SJCRH30 (cell line): ENCODE data around the gene FAM170B. TPM values are rescaled to one million over a fixed set of nuclear protein-coding genes. Genes with fewer than 3 reads are reported as not detected.

Experiments used
- DNase-seq, 2 experiments: peaks; one replicate each; pipeline ENCODE4 v3.0.0-alpha.2; 2015 to 2020
- H3K27ac ChIP-seq: fragments of 250-450 bp; sonication (Bioruptor Pico); 2 replicates; pipeline ENCODE4 v1.5.1; 2020; ENCODE audit warnings: mild to moderate bottlenecking, moderate library complexity
- H3K27me3 ChIP-seq: fragments of 250-450 bp; sonication (Bioruptor Pico); 2 replicates; pipeline ENCODE4 v1.5.1; 2020; ENCODE audit warnings: mild to moderate bottlenecking, moderate library complexity
- H3K36me3 ChIP-seq: fragments of 250-450 bp; sonication (Bioruptor Pico); 2 replicates; pipeline ENCODE4 v1.5.1; 2020; ENCODE audit warnings: mild to moderate bottlenecking, moderate library complexity
- H3K4me1 ChIP-seq: fragments of 250-450 bp; sonication (Bioruptor Pico); 2 replicates; pipeline ENCODE4 v1.5.1; 2020; ENCODE audit warnings: mild to moderate bottlenecking, moderate library complexity
- H3K4me3 ChIP-seq: fragments of 250-450 bp; sonication (Bioruptor Pico); 2 replicates; pipeline ENCODE4 v1.5.1; 2020; ENCODE audit warnings: mild to moderate bottlenecking, moderate library complexity
- H3K9me3 ChIP-seq: fragments of 250-450 bp; sonication (Bioruptor Pico); replicated peaks from 2 replicates; pipeline ENCODE4 v1.5.1; 2020; ENCODE audit warnings: mild to moderate bottlenecking, moderate library complexity
- total RNA-seq: library from RNA; depleted of rRNA; stranded (reverse); fragments of >200 nt; shearing (Covaris generic); gene quantifications from 2 replicates; pipeline ENCODE4 v1.2.3, GENCODE V29; 2014; rRNA removed

FAM170B gene
- total RNA-seq = not detected in 2 replicates

DNA sequence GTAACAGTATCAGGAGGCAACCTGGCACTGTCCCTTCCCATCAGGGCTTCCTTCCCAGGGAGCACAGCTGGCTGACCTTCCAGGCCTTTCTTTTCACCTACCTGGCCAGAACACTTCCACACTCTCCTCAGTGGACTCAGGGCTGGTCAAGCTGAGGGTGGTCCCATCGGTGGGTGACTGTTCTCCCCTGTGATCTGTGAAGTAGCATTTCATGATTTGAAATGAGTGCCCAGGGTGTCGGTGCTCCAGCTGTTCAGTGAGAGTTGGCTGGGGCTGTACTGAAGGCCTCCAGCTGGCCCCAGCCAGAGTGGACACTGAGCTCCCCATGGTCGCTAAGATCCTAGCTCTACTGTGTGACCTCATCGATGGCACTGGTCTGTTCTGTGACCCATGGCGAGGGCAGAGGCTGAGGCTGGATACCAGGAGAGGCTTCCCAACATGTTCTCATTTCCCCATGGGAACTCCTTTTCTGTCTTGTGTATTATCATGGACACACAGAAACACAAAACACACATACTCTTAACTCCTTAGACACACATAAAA is at the start of gene FAM170B:
Gene FAM170B, minus strand, starts transcription at position 316 of the 543 bp plus-strand sequence. Its CDS starts 103 bp downstream, at position 213.
- Histone ChIP-seq H3K9me3 (no peaks in the 10 kb centered on the region), H3K27ac (no peak within 1 kb of the TSS), H3K4me1 (peaks cover 20% of the 10 kb centered on the region), H3K27me3 (no peaks in the 10 kb centered on the region), H3K36me3 (no peaks in the 10 kb centered on the region), H3K4me3 (no peak within 1 kb of the TSS)
- DNase-seq = no peak

DNA sequence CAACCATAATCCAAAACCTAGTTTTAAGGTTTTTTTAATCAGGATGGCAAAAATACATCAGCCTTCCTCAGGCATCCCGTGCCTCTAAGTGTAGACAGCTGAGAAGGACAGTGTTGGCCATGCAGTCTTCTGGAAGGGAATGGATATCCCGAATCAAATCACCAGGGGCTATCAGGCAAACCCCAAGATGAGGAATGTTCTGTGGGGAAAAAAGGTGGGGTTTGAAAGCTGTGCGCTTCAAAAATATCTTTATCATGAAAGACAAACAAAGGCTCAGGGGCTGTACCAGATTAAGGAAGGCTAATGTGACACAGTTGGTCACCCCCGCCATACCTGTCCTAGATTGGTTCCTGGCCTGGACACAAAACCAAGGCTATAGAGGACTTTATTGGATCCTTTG is 49.0 kb upstream of the FAM170B start:
- Histone ChIP-seq H3K9me3 (no peaks in the 10 kb centered on the region), H3K4me1 (no peaks in the 10 kb centered on the region), H3K27ac (no peak overlapping the region), H3K27me3 (no peaks in the 10 kb centered on the region), H3K4me3 (no peak overlapping the region), H3K36me3 (no peaks in the 10 kb centered on the region)
- no peak for DNase-seq

DNA sequence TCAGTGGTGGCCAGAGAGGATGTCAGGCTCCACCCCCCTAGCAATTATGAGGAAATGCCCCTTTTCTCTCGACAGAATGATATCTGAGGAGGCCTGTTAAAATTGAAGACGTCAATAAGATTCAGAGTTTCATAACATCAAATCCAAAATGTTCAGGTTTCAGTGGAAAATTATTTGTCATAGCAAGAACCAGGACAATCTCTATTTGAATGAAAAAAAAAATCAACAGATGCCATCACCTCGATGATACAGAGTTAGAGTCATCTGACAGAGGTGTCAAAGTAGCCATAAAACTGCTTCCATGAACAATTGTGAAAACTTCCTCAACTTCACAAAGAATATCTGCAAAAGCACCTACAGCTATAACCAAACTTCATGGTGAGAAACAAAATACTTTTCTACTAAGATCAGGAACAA is 46.6 kb upstream of the FAM170B start:
- Histone ChIP-seq H3K9me3 (no peaks in the 10 kb centered on the region), H3K27ac (no peak overlapping the region), H3K27me3 (no peaks in the 10 kb centered on the region), H3K4me3 (no peak overlapping the region), H3K4me1 (no peaks in the 10 kb centered on the region), H3K36me3 (no peaks in the 10 kb centered on the region)
- no peak for DNase-seq

DNA sequence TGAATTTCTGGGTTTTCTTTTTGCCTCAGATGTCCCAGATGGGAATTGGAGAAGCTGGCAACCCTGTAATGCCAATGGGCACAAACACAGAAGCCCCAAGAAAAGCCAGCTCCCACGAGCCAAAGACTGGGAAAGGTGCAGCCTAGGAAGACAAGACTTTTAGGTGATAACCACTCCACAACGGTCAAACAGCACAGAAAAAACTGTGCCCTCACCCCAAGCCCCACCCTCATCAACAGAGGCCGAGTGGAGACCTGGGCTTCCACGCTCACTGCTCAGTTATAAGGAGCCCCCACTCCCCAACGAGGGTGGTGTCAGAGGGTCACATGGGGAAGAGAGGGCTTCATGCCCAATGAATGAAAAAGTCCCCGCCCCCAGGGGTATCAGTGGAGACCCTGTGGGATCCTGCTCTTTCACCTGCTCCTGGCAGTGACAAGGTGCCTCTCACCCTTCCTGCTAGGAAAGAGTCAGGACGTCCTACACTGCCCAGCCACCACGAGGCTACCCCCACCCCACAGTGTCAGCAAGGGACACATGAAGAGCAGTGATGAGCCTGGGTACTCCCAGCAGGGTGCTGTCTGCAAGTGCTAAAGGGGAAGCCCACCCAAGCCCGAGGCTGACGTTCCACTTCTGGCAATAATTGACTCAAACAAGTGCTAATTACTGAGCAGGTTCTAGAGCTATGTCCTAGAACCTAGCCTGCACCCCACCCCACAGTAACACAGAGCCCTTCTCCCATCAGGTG is 46.0 kb upstream of the FAM170B start:
- Histone ChIP-seq H3K36me3 (no peaks in the 10 kb centered on the region), H3K4me1 (no peaks in the 10 kb centered on the region), H3K27me3 (no peaks in the 10 kb centered on the region), H3K4me3 (no peak overlapping the region), H3K27ac (no peak overlapping the region), H3K9me3 (no peaks in the 10 kb centered on the region)
- no peak for DNase-seq

DNA sequence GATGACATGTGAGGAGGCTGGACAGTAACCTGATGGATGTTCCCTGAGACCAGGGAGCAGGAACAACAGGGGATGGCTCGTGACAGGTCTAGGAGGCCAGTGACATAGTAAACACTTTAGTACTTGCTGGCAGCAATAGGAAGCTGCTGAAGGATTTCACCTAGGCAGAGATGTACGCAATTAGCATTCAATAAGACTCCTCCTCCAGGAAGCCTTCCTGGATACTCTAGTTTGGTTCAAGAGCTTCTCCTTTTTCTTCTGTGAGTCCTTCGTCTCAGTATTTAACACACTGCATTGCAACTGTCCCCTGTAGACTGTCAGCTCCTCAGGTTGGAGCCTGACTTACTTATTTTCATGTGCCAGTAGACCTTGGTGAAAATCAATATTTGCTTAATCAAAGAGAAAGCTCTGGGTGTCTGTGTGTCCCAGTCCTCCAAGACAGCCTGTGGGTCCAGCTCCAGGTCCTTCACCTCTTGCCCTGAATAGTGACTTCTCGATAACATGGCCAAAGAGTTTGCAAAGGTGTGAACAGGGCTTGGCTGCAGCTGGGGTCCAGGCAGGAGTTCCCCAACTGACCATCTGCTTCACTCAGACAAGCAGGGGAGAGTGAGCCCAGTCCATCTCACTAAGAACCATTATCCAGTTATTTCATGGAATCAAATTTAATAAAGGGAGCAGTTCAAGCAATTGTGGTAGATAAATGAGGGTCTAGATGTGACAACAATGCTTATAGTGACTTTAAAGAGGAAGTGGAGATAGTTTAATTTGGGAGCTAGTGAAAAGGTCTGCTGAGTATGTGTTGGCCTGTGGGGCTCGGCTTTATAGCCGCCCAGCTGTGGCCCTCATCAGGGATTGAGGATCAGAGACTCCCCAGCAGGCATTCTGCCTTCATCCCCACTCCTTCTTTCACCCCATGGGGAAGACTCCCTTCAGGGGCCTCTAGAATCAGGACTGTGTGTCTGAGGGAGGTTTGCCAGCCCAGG is 45.0 kb upstream of the FAM170B start:
- H3K9me3 ChIP-seq = no peaks in the 10 kb centered on the region
- no peak overlapping the region for H3K27ac ChIP-seq
- H3K4me3 ChIP-seq = no peak overlapping the region
- no peaks in the 10 kb centered on the region for H3K36me3 ChIP-seq
- no peaks in the 10 kb centered on the region for H3K4me1 ChIP-seq
- no peak for DNase-seq
- no peaks in the 10 kb centered on the region for H3K27me3 ChIP-seq

DNA sequence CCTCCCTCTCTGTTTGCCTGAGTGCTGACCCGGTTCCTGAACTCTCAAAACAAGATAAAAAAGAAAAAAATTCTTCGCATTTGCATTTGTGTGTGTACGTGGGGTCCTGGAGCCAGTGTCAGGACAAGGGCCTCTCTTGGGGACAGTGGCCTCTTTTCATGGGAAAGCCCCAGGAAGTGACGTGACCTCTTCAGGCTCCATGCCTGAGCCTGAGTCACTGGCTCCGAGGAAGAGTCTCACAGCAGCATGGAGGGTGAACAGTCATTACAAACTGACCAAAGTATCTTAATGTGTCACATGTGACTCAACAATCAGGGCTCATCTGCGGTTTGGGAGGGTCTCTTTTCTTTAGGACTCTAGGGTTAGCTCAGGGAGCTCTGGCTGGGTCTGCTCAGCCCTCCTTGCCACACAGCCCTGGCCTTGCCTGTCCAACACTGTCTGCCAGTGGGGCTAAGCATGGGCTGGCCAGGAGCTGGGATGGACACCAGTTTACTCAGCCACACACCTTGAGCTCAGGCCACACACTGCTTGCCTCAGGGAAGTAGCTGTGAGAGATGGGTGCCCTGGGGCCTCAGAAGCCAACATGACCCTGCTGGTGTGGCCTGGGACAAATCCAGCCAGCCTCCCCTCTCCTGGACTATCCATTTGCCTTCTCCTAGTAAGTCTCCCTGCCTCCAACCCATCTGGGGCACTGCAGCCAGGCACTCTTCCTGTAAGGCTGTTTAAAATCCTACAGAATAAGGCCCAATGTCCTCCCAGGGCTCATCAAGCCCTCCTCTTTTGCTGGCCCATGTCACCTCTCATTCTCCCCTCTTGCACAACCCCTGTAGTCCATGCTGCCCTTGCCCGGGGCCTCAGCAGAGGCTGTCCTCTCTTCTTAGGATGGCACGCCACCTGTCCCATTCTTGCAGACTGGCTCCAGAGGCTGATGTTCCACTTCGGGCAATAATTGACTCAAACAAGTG is 43.9 kb upstream of the FAM170B start:
- DNase-seq = peak in 1 of 2 experiments; percentile 23
- Histone ChIP-seq H3K9me3 (no peaks in the 10 kb centered on the region), H3K27me3 (no peaks in the 10 kb centered on the region), H3K36me3 (no peaks in the 10 kb centered on the region), H3K27ac (no peak overlapping the region), H3K4me1 (no peaks in the 10 kb centered on the region), H3K4me3 (no peak overlapping the region)

DNA sequence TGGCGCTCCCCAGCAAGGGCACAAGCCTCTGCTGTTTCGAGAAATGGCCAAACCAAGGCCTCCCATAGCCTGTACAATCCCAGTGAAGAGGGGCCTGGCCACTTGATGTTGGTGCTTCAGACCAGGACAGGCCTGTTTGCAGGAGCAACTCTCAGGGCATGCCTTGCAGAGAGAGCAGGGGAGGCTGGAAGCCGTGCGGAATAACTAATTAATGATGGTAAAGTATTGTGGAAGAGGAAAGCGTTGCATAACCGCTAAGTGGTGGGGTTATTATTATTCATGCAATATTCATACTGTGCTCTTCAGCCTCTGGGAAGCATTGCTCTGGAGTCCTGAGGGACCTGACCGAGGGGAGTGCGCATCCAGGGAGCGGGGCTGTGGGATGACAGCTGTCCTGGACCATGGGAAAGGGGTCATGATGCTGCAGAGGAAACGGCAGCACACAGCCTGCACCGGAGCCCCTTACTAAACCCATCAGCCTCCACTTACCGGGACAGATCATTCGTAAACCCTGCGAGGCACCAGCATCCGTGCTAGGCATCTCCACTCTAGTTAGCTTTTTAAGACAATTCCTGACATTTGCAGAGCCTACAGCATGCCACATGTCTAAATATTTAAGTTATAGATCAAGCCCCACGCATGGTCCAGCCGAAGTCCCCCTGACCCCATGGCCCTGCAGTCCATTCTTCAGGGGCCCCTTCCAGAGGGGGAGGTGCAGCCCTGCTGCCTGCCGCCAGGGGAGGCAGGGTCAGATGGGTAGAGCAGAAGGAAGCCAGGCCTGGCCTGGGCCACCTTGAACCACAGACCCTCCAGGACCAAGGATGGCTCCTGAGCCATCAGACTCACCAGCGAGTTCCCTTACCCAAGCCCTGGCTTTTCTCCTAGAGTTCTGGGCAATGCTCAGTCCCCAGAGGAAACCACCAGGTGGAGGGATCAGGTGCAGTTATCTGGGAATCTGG is 42.8 kb upstream of the FAM170B start:
- no peaks in the 10 kb centered on the region for H3K9me3 ChIP-seq
- no peaks in the 10 kb centered on the region for H3K36me3 ChIP-seq
- no peaks in the 10 kb centered on the region for H3K4me1 ChIP-seq
- H3K27ac ChIP-seq = no peak overlapping the region
- H3K27me3 ChIP-seq = no peaks in the 10 kb centered on the region
- no peak overlapping the region for H3K4me3 ChIP-seq
- no peak for DNase-seq

DNA sequence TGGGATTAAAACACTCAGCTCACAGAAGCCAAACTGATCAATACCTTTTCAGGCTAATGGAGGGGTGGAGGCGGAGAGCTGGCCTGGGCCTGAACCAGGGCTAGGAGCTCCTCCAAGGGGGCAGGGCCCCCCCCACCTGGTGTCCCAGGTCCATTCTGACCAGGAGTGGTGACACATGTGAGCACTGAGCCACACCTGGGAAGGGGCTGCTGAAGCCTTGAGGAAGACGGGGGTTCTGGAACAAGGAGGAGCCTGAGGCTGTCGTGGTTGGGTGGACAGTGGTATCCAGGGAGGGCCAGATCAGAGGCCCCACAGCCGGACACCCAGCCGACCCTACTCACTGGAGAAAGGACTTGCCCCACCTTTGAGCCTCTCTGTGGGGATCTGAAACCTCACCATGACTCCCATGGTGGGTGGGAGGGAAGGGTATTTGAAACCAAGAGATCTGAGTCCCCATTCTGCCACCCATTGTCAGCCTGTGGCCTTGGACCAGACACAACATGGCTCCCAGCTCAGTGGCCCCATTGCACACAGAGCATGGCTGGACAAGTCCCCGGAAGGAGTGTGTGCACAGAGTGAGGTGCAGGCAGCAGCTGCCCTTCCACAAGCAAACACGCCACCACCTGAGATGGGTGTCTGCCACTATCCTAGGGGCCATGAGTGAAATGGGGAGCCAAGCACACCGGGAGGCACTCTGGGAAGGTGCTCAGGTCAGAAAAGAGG is 41.9 kb upstream of the FAM170B start:
- Histone ChIP-seq H3K27me3 (no peaks in the 10 kb centered on the region), H3K9me3 (no peaks in the 10 kb centered on the region), H3K4me1 (no peaks in the 10 kb centered on the region), H3K36me3 (no peaks in the 10 kb centered on the region), H3K27ac (no peak overlapping the region), H3K4me3 (no peak overlapping the region)
- DNase-seq = no peak

DNA sequence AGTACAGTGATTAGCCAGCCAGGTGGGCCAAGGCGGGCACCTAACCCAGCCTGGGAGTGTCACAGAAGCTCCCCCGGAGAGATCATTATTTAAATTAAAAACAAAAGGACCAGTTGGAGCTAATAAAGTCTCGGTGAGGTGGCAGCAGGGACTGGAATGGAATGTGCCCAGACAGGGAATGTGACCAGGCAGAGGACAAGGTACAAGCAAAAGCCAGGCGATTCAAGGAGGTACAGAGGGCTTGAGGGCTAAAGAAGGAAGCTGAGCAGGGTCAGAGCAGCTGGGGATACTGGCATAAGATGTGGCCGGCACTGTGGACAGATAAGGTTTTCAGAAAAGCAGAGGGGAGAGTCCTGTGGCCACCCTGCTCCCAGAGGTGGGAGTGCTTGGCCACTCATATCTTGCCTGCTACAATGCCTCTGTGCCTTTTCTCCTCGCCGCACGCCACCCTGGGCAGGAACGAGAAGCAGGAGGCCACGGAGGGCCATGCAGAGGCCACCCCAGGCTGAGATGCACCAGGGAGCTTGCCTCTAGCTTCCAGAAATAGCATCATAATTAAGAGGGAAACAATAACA is 41.2 kb upstream of the FAM170B start:
- DNase-seq = no peak
- H3K4me3 ChIP-seq = no peak overlapping the region
- no peaks in the 10 kb centered on the region for H3K9me3 ChIP-seq
- H3K27ac ChIP-seq = no peak overlapping the region
- no peaks in the 10 kb centered on the region for H3K27me3 ChIP-seq
- H3K36me3 ChIP-seq = no peaks in the 10 kb centered on the region
- H3K4me1 ChIP-seq = no peaks in the 10 kb centered on the region

DNA sequence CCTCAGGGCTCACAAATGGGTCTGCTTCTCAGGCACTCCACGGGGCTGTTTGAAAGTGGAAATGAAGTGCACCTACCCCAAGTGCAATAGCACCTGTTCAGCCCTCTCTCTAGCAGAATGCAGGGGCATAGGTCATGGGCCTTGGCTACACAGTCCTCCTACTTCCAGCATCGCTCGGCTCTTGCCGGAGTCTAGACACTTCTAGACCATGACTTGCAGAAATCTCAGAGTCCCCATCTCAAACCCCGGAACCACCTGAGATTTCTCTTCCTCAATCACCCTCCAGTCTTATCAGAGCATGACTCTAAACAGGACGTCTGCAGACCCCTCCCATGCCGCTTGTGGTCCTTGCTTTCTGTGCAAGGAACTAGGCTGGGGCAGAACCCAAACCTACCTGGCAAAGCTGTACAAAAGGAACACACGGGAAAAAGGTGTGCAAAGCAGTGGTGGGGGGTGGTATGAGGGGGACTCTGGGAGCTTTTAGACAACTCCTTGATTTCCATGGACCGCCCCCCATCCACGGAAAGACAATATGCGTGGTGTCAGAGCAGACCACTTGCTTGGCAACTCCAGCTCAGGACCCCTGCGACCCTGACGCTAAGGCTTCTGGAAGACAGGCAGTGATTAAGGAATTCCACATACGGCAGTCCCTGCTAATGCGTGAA is 40.6 kb upstream of the FAM170B start:
- Histone ChIP-seq H3K9me3 (no peaks in the 10 kb centered on the region), H3K4me3 (no peak overlapping the region), H3K4me1 (no peaks in the 10 kb centered on the region), H3K36me3 (no peaks in the 10 kb centered on the region), H3K27ac (no peak overlapping the region), H3K27me3 (no peaks in the 10 kb centered on the region)
- DNase-seq = no peak

DNA sequence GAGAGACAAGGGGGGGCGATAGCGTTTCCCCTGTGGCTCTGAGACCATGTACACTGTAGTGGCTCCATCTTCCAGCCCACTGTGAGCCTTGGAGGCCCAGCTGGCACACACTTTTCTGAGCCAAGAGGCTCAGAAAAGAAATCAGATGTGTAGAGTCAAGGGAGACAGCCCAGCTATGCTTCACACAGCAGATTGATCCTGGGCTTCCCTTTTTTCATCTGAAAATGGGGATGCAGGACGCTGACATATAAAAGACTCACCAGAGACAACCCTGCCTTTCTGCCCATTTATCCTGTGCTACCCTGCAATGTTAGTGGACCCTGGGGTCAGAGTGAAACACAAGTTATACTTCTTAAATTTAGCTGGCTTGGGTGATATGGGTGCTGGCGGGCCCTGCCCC is 40.0 kb upstream of the FAM170B start:
- DNase-seq = no peak
- no peaks in the 10 kb centered on the region for H3K4me1 ChIP-seq
- H3K27me3 ChIP-seq = no peaks in the 10 kb centered on the region
- H3K4me3 ChIP-seq = no peak overlapping the region
- H3K9me3 ChIP-seq = no peaks in the 10 kb centered on the region
- no peaks in the 10 kb centered on the region for H3K36me3 ChIP-seq
- H3K27ac ChIP-seq = no peak overlapping the region

DNA sequence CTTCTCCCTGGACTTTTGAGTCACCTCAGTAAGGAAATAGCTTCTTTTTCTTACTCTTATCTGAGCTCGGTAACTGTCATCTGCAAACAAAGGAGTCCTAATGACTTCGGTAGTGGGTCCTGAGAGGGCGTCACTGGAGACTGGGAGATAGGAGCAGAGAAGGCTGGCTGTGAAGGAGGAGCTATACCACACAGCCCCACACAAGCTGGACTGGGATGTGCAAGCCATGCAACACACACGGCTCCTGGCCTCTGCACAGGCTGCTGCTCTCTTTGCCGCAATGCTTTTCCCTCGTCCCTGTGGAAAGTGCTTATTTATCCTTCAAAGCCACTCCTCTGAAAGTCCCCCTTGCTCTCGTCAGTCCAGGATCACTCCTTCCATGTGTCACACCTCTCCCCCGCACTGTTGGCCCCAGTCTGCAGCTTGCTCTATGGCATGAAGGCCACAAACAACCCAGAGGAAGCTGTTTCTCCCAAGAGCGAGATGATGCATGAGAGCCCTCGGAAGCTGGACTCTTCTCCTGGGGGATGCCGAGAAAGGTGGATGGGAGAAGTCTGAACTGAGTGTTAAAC is 39.5 kb upstream of the FAM170B start:
- H3K9me3 ChIP-seq = no peaks in the 10 kb centered on the region
- no peak overlapping the region for H3K4me3 ChIP-seq
- H3K27me3 ChIP-seq = no peaks in the 10 kb centered on the region
- no peak for DNase-seq
- no peak overlapping the region for H3K27ac ChIP-seq
- H3K4me1 ChIP-seq = no peaks in the 10 kb centered on the region
- H3K36me3 ChIP-seq = no peaks in the 10 kb centered on the region
